Gastroesophageal sphincter (tissue), 4 donors: ENCODE data around the gene FBXO11. TPM values are rescaled to one million over a fixed set of nuclear protein-coding genes. Genes with fewer than 3 reads are reported as not detected.

Experiments
- ATAC-seq: fragments of 150-250 bp; one replicate; pipeline ENCODE4 v1.9.1; 2016; ENCODE audit warnings: mild to moderate bottlenecking, moderate library complexity
- H3K27ac ChIP-seq, 4 donors: fragments of 200-600 bp; sonication (generic) in 3 of 4; 1 replicate in 3 of 4; 2 replicates in 1 of 4; pipeline ENCODE4 v1.5.1; 2016 to 2019
- H3K27me3 ChIP-seq: fragments of 200-600 bp; sonication (generic); one replicate; pipeline ENCODE4 v1.5.1; 2019
- H3K36me3 ChIP-seq, 2 donors: fragments of 200-600 bp; sonication (generic); one replicate each; pipeline ENCODE4 v1.5.1; 2019; ENCODE audit warnings: control low read depth in 1 of 2
- H3K4me1 ChIP-seq, 3 donors: fragments of 200-600 bp; sonication (generic); 1 replicate in 2 of 3; 2 replicates in 1 of 3; pipeline ENCODE4 v1.5.1; 2016 to 2019; ENCODE audit warnings: control low read depth in 2 of 3
- H3K4me3 ChIP-seq, 2 donors: fragments of 200-600 bp; sonication (generic); one replicate each; pipeline ENCODE4 v1.5.1; 2019; ENCODE audit warnings: mild to moderate bottlenecking in 1 of 2, moderate library complexity in 1 of 2
- H3K9me3 ChIP-seq, 3 donors: fragments of 200-600 bp; sonication (generic); one replicate each; pipeline ENCODE4 v1.5.1; 2017 to 2019; ENCODE audit warnings: control low read depth in 2 of 3
- EP300 ChIP-seq: sonication (generic); formaldehyde crosslinking; IDR thresholded peaks from one replicate; pipeline ENCODE4 v1.6.1; 2017; ENCODE audit warnings: antibody characterized with exemption, mild to moderate bottlenecking
- POLR2A ChIP-seq, 2 donors: fragments of 450-650 bp; IDR thresholded peaks; one replicate each; pipeline ENCODE4 v1.6.1; 2017; ENCODE audit warnings: antibody characterized with exemption in 2 of 2, mild to moderate bottlenecking in 2 of 2, moderate library complexity in 1 of 2
- POLR2AphosphoS5 ChIP-seq: sonication (generic); formaldehyde crosslinking; IDR thresholded peaks from one replicate; pipeline ENCODE4 v1.6.1; 2017; ENCODE audit warnings: antibody characterized with exemption
- WGBS, 2 donors: methylation state at CpG; one replicate each; pipeline ENCODE4 v1.1.5; 2018; ENCODE audit warnings: low coverage in 1 of 2; 5-methylcytosine and 5-hydroxymethylcytosine counted together
- total RNA-seq, 4 donors: library from RNA; depleted of rRNA; stranded (reverse); fragments of >200 nt; gene quantifications; one replicate each; pipeline ENCODE4 v1.1.0, GENCODE V29; 2016
- TF ChIP-seq, protein P1 (sequence below), 4 experiments: fragments of 200-600 bp in 2 of 4; fragments of 450-650 bp in 2 of 4; sonication (generic) in 1 of 4; IDR thresholded peaks; one replicate each; pipeline ENCODE4 v1.5.1; 2017 to 2019; ENCODE audit warnings: antibody characterized with exemption in 4 of 4, mild to moderate bottlenecking in 2 of 4, moderate library complexity in 2 of 4

FBXO11 gene
- total RNA-seq, 4 donors from 2014 or later: 39.7 to 59.5 (median 50.8) TPM

GRCh38 chr2:47778698-47779425, 127.4 kb downstream of the FBXO11 start:
- H3K4me1 ChIP-seq: peaks cover 0 to 7% (median 0%) of the 10 kb centered on the region in 3 donors
- H3K36me3 ChIP-seq: no peaks in the 10 kb centered on the region
- no peaks in the 10 kb centered on the region for H3K9me3 ChIP-seq
- 86 to 88% methylated on average over 5 to 8 of the region's 8 CpGs for WGBS, 2 donors
- H3K4me3 ChIP-seq: no peak overlapping the region
- no peak overlapping the region for H3K27ac ChIP-seq
- no peaks in the 10 kb centered on the region for H3K27me3 ChIP-seq
- ATAC-seq: no peak
- TF ChIP-seq, protein P1, sequence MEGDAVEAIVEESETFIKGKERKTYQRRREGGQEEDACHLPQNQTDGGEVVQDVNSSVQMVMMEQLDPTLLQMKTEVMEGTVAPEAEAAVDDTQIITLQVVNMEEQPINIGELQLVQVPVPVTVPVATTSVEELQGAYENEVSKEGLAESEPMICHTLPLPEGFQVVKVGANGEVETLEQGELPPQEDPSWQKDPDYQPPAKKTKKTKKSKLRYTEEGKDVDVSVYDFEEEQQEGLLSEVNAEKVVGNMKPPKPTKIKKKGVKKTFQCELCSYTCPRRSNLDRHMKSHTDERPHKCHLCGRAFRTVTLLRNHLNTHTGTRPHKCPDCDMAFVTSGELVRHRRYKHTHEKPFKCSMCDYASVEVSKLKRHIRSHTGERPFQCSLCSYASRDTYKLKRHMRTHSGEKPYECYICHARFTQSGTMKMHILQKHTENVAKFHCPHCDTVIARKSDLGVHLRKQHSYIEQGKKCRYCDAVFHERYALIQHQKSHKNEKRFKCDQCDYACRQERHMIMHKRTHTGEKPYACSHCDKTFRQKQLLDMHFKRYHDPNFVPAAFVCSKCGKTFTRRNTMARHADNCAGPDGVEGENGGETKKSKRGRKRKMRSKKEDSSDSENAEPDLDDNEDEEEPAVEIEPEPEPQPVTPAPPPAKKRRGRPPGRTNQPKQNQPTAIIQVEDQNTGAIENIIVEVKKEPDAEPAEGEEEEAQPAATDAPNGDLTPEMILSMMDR (IDR thresholded peaks at IDR 0.05): no peak

GRCh38 chr2:47777277-47777937, 128.9 kb downstream of the FBXO11 start:
- no peak for ATAC-seq
- Histone ChIP-seq H3K27me3 (no peaks in the 10 kb centered on the region), H3K27ac (no peak overlapping the region), H3K36me3 (no peaks in the 10 kb centered on the region), H3K4me3 (no peak overlapping the region), H3K9me3 (no peaks in the 10 kb centered on the region), H3K4me1 (peaks cover 0 to 6% (median 0%) of the 10 kb centered on the region in 3 donors)
- TF ChIP-seq, protein P1 (IDR thresholded peaks at IDR 0.05): no peak
- no peak for TF ChIP-seq POLR2AphosphoS5
- TF ChIP-seq EP300: no peak
- TF ChIP-seq POLR2A (IDR thresholded peaks at IDR 0.05): no peak
- WGBS, 2 donors: 78 to 92% methylated on average over 8 to 13 of the region's 13 CpGs

- H3K27me3 ChIP-seq: no peaks in the 10 kb centered on the region
- no peaks in the 10 kb centered on the region for H3K9me3 ChIP-seq
- ATAC-seq: no peak
- TF ChIP-seq EP300 (no peak), POLR2AphosphoS5 (no peak), POLR2A (IDR thresholded peaks at IDR 0.05) (no peak)
- TF ChIP-seq, protein P1 (IDR thresholded peaks at IDR 0.05): no peak
- no peak overlapping the region for H3K4me3 ChIP-seq
- no peaks in the 10 kb centered on the region for H3K4me1 ChIP-seq
- no peaks in the 10 kb centered on the region for H3K36me3 ChIP-seq
- no peak overlapping the region for H3K27ac ChIP-seq
These were observed 131.7 kb downstream of the FBXO11 start for GRCh38 chr2:47774567-47774966.

DNA sequence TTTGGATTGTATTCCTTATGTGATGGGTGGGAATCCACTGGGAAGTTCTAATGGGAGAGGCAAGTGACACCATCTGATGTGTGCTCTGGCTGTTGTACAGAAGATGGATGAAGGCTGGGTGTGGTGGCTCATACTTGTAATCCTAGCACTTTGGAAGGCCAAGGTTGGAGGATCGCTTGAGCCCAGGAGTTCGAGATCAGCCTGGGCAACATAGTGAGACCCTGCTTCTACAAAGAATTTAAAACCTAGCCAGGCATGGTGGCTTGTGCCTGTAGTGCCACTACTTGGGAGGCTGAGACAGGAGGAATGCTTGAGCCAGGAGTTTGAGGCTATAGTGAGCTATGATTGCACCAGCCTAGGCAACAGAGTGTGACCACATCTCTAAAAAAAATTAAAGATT, 134.0 kb downstream of the FBXO11 start:
- Histone ChIP-seq H3K4me1 (peaks cover 0 to 8% (median 0%) of the 10 kb centered on the region in 3 donors), H3K36me3 (no peaks in the 10 kb centered on the region), H3K4me3 (no peak overlapping the region), H3K27me3 (no peaks in the 10 kb centered on the region), H3K9me3 (no peaks in the 10 kb centered on the region), H3K27ac (no peak overlapping the region)
- 95% methylated on average over 2 of the region's 2 CpGs; no CpG with 5 or more reads in 1 of the 2 donors for WGBS, 2 donors
- TF ChIP-seq EP300 (no peak), POLR2AphosphoS5 (no peak), POLR2A (IDR thresholded peaks at IDR 0.05) (no peak)
- TF ChIP-seq, protein P1 (IDR thresholded peaks at IDR 0.05): no peak
- ATAC-seq: no peak

DNA sequence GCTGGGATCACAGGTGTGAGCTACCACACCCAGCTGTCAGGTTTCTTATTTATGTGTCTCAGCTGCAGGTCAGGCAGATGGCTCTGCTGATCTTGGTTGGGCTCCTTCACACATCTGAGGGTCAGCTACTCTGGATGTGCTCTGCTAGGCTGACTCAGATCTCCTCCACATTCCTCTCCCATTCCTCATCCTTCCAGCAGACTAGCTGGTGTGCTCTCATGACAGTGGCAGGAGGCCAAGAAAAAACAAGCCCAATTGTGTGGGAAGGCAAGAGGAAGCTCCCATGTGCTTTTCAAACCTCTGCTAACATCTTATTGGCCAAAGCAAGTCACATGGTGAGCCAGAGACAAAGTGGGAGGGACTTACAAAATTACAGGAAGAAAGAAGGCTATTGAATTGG, 135.1 kb downstream of the FBXO11 start:
- H3K27ac ChIP-seq: no peak overlapping the region
- no peaks in the 10 kb centered on the region for H3K36me3 ChIP-seq
- ATAC-seq: no peak
- no peaks in the 10 kb centered on the region for H3K9me3 ChIP-seq
- peaks cover 0 to 8% (median 0%) of the 10 kb centered on the region in 3 donors for H3K4me1 ChIP-seq
- no peak for TF ChIP-seq EP300
- TF ChIP-seq POLR2AphosphoS5: no peak
- TF ChIP-seq POLR2A (IDR thresholded peaks at IDR 0.05): no peak
- TF ChIP-seq, protein P1 (IDR thresholded peaks at IDR 0.05): no peak
- no peaks in the 10 kb centered on the region for H3K27me3 ChIP-seq
- no peak overlapping the region for H3K4me3 ChIP-seq
